ENCODE data around the gene MIS18A. TPM values are rescaled to one million over a fixed set of nuclear protein-coding genes. Genes with fewer than 3 reads are reported as not detected.

Gene MIS18A
- total RNA-seq, 3 donors from 2014 or later (not counting 1 experiment from before 2014, with no cell fraction given): 4.2 to 7.9 (median 5.2) TPM

Other genes starting within 250 kb of the MIS18A start
- not detected for gene MRAP, start 19.8 kb upstream of the MIS18A start, total RNA-seq
- 1 to 10 TPM; 6.1 to 7.8 (median 7.5) TPM for gene URB1, start 114.0 kb upstream of the MIS18A start, total RNA-seq
- 10 to 100 TPM; 14.7 to 27.8 (median 15.8) TPM for gene EVA1C, start 133.7 kb upstream of the MIS18A start, total RNA-seq

Measured in natural killer cell (primary cell).